GM12878 (cell line): ENCODE measurements around the gene EPHA2. TPM values are rescaled to one million over a fixed set of nuclear protein-coding genes. Genes with fewer than 3 reads are reported as not detected.

Source experiments
- ATAC-seq: fragments of 200-7000 bp; cut with Tn5 transposase; 3 replicates; pipeline ENCODE4 v1.9.1; 2020; ENCODE audit warnings: mild to moderate bottlenecking, moderate library complexity
- BruUV-seq: library from RNA; stranded (reverse); fragments of 400-500 nt; replicated peaks from 2 replicates; lab custom pipeline; 2021; lab: Mats Ljungman, UMichigan
- CTCF ChIA-PET: fragments of 300-600 bp; sonication (Branson Sonifier 250); formaldehyde crosslinking; extraction: SDS; loops from one replicate; lab custom pipeline; 2021; ENCODE audit warnings: inconsistent platforms; lab: Yijun Ruan, JAX
- POLR2A ChIA-PET: fragments of 350-600 bp; formaldehyde crosslinking; extraction: SDS; loops from one replicate; lab custom pipeline; 2021; ENCODE audit warnings: inconsistent platforms; lab: Charles Lee
- RAD21 ChIA-PET: fragments of 300-600 bp; sonication (Branson Sonifier 250); formaldehyde crosslinking; loops from one replicate; lab custom pipeline; 2023; ENCODE audit warnings: antibody characterized with exemption; ENCODE audit not compliant: unreplicated experiment; lab: Charles Lee
- SMC1A ChIA-PET: fragments of 300-600 bp; sonication (Branson Sonifier 250); formaldehyde crosslinking; loops from one replicate; lab custom pipeline; 2023; ENCODE audit not compliant: unreplicated experiment, uncharacterized antibody; lab: Charles Lee
- DNase-seq: peaks from one replicate; pipeline ENCODE4 v3.0.0-alpha.2; 2011; ENCODE audit warnings: low read depth, low spot score
- FAIRE-seq: peaks from 3 replicates; lab custom pipeline; 2011; peaks lifted over from hg19 to GRCh38; lab: Jason Lieb, UNC
- H2AFZ ChIP-seq: 2 replicates; pipeline ENCODE4 v1.6.0; 2011; ENCODE audit warnings: low read depth, low read length, control low read depth; ENCODE audit not compliant: control insufficient read depth
- H3K27ac ChIP-seq: 2 replicates; pipeline ENCODE4 v1.5.1; 2011; ENCODE audit warnings: control low read depth; ENCODE audit not compliant: control insufficient read depth, insufficient read depth
- H3K27me3 ChIP-seq, 2 experiments: replicated peaks in 1 of 2; 2 replicates each; pipeline versions ENCODE4 v1.6.0 to v1.6.1; 2011; ENCODE audit warnings: low read length in 1 of 2; ENCODE audit not compliant: control insufficient read depth in 2 of 2, insufficient read depth in 2 of 2
- H3K36me3 ChIP-seq, 2 experiments: 2 replicates each; pipeline ENCODE4 v1.5.1; 2011; ENCODE audit warnings: low read length in 1 of 2; ENCODE audit not compliant: control insufficient read depth in 2 of 2, insufficient read depth in 2 of 2
- H3K4me1 ChIP-seq: 2 replicates; pipeline ENCODE4 v1.6.1; 2011; ENCODE audit warnings: mild to moderate bottlenecking, low read length, moderate library complexity, mixed read lengths; ENCODE audit not compliant: control insufficient read depth, insufficient read depth
- H3K4me2 ChIP-seq: 2 replicates; pipeline ENCODE4 v1.6.0; 2011; ENCODE audit warnings: control low read depth; ENCODE audit not compliant: control insufficient read depth, insufficient read depth
- H3K4me3 ChIP-seq: fragments of 200-600 bp; sonication (generic); 2 replicates; pipeline ENCODE4 v1.5.1; 2016
- H3K79me2 ChIP-seq: 2 replicates; pipeline ENCODE4 v1.6.0; 2011; ENCODE audit warnings: low read length; ENCODE audit not compliant: control insufficient read depth, insufficient read depth
- H3K9ac ChIP-seq: 2 replicates; pipeline ENCODE4 v1.8.0; 2011; ENCODE audit warnings: low read length, control low read depth, mixed read lengths; ENCODE audit not compliant: control insufficient read depth, insufficient read depth
- H3K9me3 ChIP-seq: replicated peaks from 3 replicates; pipeline ENCODE4 v1.5.1; 2011; ENCODE audit warnings: mild to moderate bottlenecking, low read length; ENCODE audit not compliant: control insufficient read depth, insufficient read depth
- H4K20me1 ChIP-seq: 2 replicates; pipeline ENCODE4 v1.6.0; 2011; ENCODE audit not compliant: control insufficient read depth, insufficient read depth
- ATF7 ChIP-seq: fragments of 450-650 bp; IDR thresholded peaks from 2 replicates; pipeline ENCODE4 v1.6.1; 2016; ENCODE audit warnings: low read depth, mild to moderate bottlenecking
- CHD4 ChIP-seq: fragments of 200-600 bp; sonication (generic); IDR thresholded peaks from 2 replicates; pipeline ENCODE4 v1.6.1; 2016; ENCODE audit warnings: mild to moderate bottlenecking
- EGR1 ChIP-seq, 2 experiments: IDR thresholded peaks; 1 replicate in 1 of 2; 2 replicates in 1 of 2; pipeline ENCODE4 v1.6.1; 2011 to 2012; ENCODE audit warnings: low read depth in 2 of 2, low read length in 2 of 2, borderline replicate concordance in 1 of 2, mild to moderate bottlenecking in 1 of 2, moderate library complexity in 1 of 2
- HDGF ChIP-seq: fragments of 450-650 bp; IDR thresholded peaks from 2 replicates; pipeline ENCODE4 v1.6.1; 2016; ENCODE audit warnings: antibody characterized with exemption
- POU2F2 ChIP-seq: IDR thresholded peaks from 3 replicates; pipeline ENCODE4 v1.6.1; 2011; ENCODE audit warnings: low read depth, mild to moderate bottlenecking, low read length, borderline replicate concordance
- RUNX3 ChIP-seq: IDR thresholded peaks from 2 replicates; pipeline ENCODE4 v1.6.1; 2012; ENCODE audit warnings: low read length, inconsistent platforms
- SIX5 ChIP-seq: IDR thresholded peaks from 2 replicates; pipeline ENCODE4 v1.6.1; 2011; ENCODE audit warnings: mild to moderate bottlenecking, low read depth, low read length, moderate library complexity; ENCODE audit not compliant: severe bottlenecking
- SRF ChIP-seq, 2 experiments: IDR thresholded peaks; 2 replicates each; pipeline ENCODE4 v1.6.1; 2011; ENCODE audit warnings: low read depth in 2 of 2, low read length in 2 of 2, mild to moderate bottlenecking in 1 of 2, moderate library complexity in 1 of 2
- SUZ12 ChIP-seq: fragments of 200-600 bp; sonication (generic); IDR thresholded peaks from one replicate; pipeline ENCODE4 v1.6.1; 2018; ENCODE audit warnings: antibody characterized with exemption, mild to moderate bottlenecking; ENCODE audit not compliant: unreplicated experiment
- USF2 ChIP-seq: IDR thresholded peaks from 2 replicates; pipeline ENCODE4 v1.6.1; 2011; ENCODE audit warnings: low read depth, low read length, improper control_type of control experiment, borderline replicate concordance
- ZNF207 ChIP-seq: fragments of 450-650 bp; IDR thresholded peaks from 2 replicates; pipeline ENCODE4 v1.6.1; 2014; ENCODE audit warnings: antibody characterized with exemption, mild to moderate bottlenecking, borderline replicate concordance
- ZNF24 ChIP-seq: fragments of 450-650 bp; IDR thresholded peaks from 2 replicates; pipeline ENCODE4 v1.6.1; 2017; ENCODE audit warnings: antibody characterized with exemption, mild to moderate bottlenecking
- WGBS: methylation state at CpG from one replicate; pipeline ENCODE4 v1.1.6; 2016; ENCODE audit warnings: low lambda C conversion rate; ENCODE audit not compliant: insufficient replicate concordance, insufficient coverage; ENCODE audit errors: missing lambda C conversion rate; 5-methylcytosine and 5-hydroxymethylcytosine counted together
- in situ Hi-C: fragments of 300-500 bp; cut with MboI; formaldehyde crosslinking; loops from 9 replicates; pipeline ENCODE4 v1.14.3; 2018; ENCODE audit warnings: mixed read lengths
- intact Hi-C: fragments of 100-400 bp; cut with micrococcal nuclease; formaldehyde crosslinking; loops from one replicate; pipeline ENCODE4 v1.14.2; 2022; ENCODE audit not compliant: unreplicated experiment
- polyA plus RNA-seq, 11 experiments: library from polyadenylated mRNA; depleted of rRNA in 4 of 11; unstranded in 6 of 11; stranded (reverse) in 5 of 11; fragments of >200 nt; fragmentation: Nextera tagmentation in 4 of 11; fragmentation: Illumina TruSeq in 1 of 11; extraction: Ambion mirVana in 4 of 11; extraction: Trizol in 1 of 11; gene quantifications; 1 replicate in 1 of 11; 2 replicates in 10 of 11; pipeline versions ENCODE4 v1.2.1 to v1.2.3, GENCODE V29; 2011 to 2016; ENCODE audit warnings: inconsistent platforms in 2 of 11, missing spikeins in 2 of 11, low read depth in 1 of 11
- total RNA-seq, 4 experiments: library from RNA; depleted of rRNA in 3 of 4; stranded (reverse); fragments of >200 nt in 3 of 4; fragmentation: Illumina TruSeq in 1 of 4; extraction: Trizol in 1 of 4; gene quantifications; 2 replicates each; pipeline versions ENCODE4 v1.2.1 to v1.2.3, GENCODE V29; 2013 to 2021
- TF ChIP-seq, protein P1 (sequence below): fragments of 450-650 bp; IDR thresholded peaks from 2 replicates; pipeline ENCODE4 v1.6.1; 2017; ENCODE audit warnings: antibody characterized with exemption, mild to moderate bottlenecking, moderate library complexity
- TF ChIP-seq, protein P2 (sequence below): IDR thresholded peaks from 2 replicates; pipeline ENCODE4 v1.6.1; 2012; ENCODE audit warnings: low read depth, low read length, improper control_type of control experiment
- TF ChIP-seq, protein P3 (sequence below): fragments of 450-650 bp; IDR thresholded peaks from 2 replicates; pipeline ENCODE4 v1.6.1; 2016; ENCODE audit warnings: mild to moderate bottlenecking

The EPHA2 gene
- total and polyA plus RNA-seq, 10 of the 15 experiments (the other 5 are each of a cell fraction or from before 2014, with no cell fraction given) = 0.04 to 0.51 (median 0.23) TPM; not detected in 2

- TF ChIP-seq, protein P1, sequence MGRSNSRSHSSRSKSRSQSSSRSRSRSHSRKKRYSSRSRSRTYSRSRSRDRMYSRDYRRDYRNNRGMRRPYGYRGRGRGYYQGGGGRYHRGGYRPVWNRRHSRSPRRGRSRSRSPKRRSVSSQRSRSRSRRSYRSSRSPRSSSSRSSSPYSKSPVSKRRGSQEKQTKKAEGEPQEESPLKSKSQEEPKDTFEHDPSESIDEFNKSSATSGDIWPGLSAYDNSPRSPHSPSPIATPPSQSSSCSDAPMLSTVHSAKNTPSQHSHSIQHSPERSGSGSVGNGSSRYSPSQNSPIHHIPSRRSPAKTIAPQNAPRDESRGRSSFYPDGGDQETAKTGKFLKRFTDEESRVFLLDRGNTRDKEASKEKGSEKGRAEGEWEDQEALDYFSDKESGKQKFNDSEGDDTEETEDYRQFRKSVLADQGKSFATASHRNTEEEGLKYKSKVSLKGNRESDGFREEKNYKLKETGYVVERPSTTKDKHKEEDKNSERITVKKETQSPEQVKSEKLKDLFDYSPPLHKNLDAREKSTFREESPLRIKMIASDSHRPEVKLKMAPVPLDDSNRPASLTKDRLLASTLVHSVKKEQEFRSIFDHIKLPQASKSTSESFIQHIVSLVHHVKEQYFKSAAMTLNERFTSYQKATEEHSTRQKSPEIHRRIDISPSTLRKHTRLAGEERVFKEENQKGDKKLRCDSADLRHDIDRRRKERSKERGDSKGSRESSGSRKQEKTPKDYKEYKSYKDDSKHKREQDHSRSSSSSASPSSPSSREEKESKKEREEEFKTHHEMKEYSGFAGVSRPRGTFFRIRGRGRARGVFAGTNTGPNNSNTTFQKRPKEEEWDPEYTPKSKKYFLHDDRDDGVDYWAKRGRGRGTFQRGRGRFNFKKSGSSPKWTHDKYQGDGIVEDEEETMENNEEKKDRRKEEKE = no peak
- TF ChIP-seq SRF (IDR thresholded peaks at IDR 0.05; ENCODE audit: low read depth in 2 of 2, low read length in 2 of 2) = no peak
- TF ChIP-seq ZNF207 = no peak
- TF ChIP-seq, protein P2, sequence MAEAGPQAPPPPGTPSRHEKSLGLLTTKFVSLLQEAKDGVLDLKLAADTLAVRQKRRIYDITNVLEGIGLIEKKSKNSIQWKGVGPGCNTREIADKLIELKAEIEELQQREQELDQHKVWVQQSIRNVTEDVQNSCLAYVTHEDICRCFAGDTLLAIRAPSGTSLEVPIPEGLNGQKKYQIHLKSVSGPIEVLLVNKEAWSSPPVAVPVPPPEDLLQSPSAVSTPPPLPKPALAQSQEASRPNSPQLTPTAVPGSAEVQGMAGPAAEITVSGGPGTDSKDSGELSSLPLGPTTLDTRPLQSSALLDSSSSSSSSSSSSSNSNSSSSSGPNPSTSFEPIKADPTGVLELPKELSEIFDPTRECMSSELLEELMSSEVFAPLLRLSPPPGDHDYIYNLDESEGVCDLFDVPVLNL = no peak
- no peak for TF ChIP-seq SIX5
- no peak for TF ChIP-seq HDGF
- TF ChIP-seq CHD4 = no peak
Measured at GRCh38 chr1:16116625-16117024, 39.2 kb downstream of the EPHA2 start (continued).

DNA sequence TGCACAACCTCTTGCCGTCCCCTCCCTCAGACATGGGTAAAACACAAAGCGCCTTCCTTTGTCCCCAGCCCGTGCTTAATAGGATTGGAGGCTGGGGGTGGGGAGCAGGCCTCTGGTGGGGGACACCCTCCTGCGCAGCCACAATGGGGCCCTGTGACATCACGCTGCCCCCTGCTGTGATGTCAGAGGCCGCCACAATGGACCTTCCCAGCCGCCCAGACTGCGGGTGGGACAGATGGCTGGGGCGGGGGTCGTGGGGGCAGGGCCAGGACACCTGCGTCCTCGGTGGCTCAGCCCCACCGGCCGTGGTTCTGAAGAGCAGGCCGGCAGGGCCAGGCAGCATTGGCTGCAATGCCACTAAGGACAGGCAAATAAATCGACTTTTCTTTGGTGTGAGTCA lies 39.9 kb downstream of the EPHA2 start:
- WGBS = 55% methylated on average over 16 of the region's 16 CpGs
- ATAC-seq (no peak), DNase-seq (no peak)
- Histone ChIP-seq H3K36me3 (no peaks in the 10 kb centered on the region), H3K4me1 (no peaks in the 10 kb centered on the region), H2AFZ (no peak overlapping the region)
- no peak for TF ChIP-seq SUZ12
- TF ChIP-seq RUNX3 = no peak
- TF ChIP-seq ZNF24 = no peak
- no peak for TF ChIP-seq ZNF207
- TF ChIP-seq EGR1 (IDR thresholded peaks at IDR 0.05; ENCODE audit: borderline replicate concordance in 1 of 2, low read depth in 2 of 2, low read length in 2 of 2) = no peak
- TF ChIP-seq POU2F2 = no peak
- no peak for TF ChIP-seq USF2
- TF ChIP-seq ATF7 = no peak
- TF ChIP-seq, protein P3, sequence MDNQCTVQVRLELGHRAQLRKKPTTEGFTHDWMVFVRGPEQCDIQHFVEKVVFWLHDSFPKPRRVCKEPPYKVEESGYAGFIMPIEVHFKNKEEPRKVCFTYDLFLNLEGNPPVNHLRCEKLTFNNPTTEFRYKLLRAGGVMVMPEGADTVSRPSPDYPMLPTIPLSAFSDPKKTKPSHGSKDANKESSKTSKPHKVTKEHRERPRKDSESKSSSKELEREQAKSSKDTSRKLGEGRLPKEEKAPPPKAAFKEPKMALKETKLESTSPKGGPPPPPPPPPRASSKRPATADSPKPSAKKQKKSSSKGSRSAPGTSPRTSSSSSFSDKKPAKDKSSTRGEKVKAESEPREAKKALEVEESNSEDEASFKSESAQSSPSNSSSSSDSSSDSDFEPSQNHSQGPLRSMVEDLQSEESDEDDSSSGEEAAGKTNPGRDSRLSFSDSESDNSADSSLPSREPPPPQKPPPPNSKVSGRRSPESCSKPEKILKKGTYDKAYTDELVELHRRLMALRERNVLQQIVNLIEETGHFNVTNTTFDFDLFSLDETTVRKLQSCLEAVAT = no peak
- TF ChIP-seq, all 136 proteins: peak for 0
- Histone ChIP-seq H3K4me3 (no peak overlapping the region), H4K20me1 (no peaks in the 10 kb centered on the region), H3K27ac (no peak overlapping the region), H3K4me2 (no peak overlapping the region), H3K79me2 (no peaks in the 10 kb centered on the region), H3K9ac (no peak overlapping the region), H3K27me3 (peaks cover 0 to 4% of the 10 kb centered on the region in 2 experiments; a peak in 3 of 4 replicates), H3K9me3 (no peaks in the 10 kb centered on the region)
- ChIA-PET POLR2A (no interaction called here), SMC1A (no interaction called here), RAD21 (no interaction called here), CTCF (no interaction called here)
- intact Hi-C loops (no loop called here), in situ Hi-C loops (no loop called here)
- no peak for FAIRE-seq
- BruUV-seq = no TSS peak
